GM18951 (cell line): ENCODE measurements around the gene ZNF385B.
"Not testable (repeated sequence)": the region's sequence is repeated elsewhere in the genome, so short reads cannot be mapped to it uniquely, and the experiment has no call there.

ENCODE experiments used
- POLR2A ChIP-seq: IDR thresholded peaks from 4 replicates; pipeline ENCODE4 v1.6.1; 2011; ENCODE audit warnings: mild to moderate bottlenecking; ENCODE audit not compliant: insufficient read length, insufficient read depth; ENCODE audit errors: extremely low read depth
- in situ Hi-C: fragments of 300-500 bp; cut with MboI; formaldehyde crosslinking; loops from one replicate; pipeline ENCODE4 v1.12.0; 2022; ENCODE audit warnings: low sequenced_read_pairs, mixed read lengths, inconsistent platforms; ENCODE audit not compliant: unreplicated experiment

The ZNF385B gene

GRCh38 chr2:179861416-179862067 is at the start of gene ZNF385B:
TSS of gene ZNF385B (minus strand) at chr2:179861612.
- in situ Hi-C loops, result no loop called here
- TF ChIP-seq POLR2A, result no peak

GRCh38 chr2:179910735-179911113 is 49.3 kb upstream of the ZNF385B start:
- TF ChIP-seq POLR2A, result no peak
- in situ Hi-C loops, result no loop called here

GRCh38 chr2:179909845-179910734 is 48.7 kb upstream of the ZNF385B start:
- in situ Hi-C loops, result no loop called here
- TF ChIP-seq POLR2A, result no peak

DNA sequence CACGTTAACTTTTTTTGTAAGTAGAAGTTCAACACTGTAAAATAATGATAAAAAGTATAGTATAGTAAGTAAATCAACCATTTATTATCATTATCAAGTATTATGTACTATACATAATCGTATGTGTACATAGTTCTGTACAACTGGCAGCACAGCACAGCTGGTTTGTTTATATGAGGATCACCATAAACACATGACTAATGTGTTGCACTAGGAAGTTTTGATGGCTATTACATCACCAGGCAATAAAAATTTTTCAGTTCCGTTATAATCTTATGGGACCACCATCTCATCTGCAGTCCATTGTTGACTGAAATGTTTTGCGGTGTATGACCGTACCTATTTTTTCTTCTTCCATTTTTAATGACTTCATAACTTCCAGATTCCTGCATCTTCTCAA is 39.2 kb upstream of the ZNF385B start:
- in situ Hi-C loops, result no loop called here
- no peak for TF ChIP-seq POLR2A

DNA sequence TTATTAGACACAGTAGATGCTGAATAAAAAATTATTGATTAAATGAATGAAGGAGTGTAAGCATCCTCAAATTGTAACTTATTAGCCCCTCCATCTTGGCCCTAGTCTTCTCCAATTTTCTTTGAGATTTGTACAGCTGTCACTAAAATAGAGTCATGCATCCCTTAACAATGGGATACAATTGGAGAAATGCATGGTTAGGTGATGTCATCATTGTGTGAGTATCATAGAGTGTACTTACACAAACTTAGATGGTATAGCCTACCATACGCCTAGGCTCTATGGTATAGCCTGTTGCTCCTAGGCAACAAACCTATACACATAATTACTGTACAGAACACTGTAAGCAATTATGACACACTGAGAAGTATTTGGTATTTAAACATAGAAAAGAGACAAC is 38.3 kb upstream of the ZNF385B start:
- in situ Hi-C loops, result no loop called here
- no peak for TF ChIP-seq POLR2A

DNA sequence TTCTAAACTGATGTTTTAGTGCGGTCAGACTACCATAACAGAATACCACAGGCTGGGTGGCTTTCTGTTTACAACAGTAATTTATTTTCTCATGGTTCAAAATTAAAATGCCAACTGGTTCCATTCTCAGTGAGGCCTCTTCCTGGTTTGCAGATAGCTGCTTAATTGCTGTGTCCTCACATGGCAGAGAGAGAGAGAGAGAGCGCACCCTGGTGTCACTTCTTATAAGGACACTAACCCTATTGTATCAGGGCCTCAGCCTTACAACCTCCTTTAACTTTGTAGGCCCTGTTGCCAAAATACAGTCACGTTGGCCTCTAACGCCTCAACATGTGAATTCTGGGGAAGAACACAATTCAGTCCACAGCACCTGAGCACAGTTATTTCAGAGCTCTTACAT is 37.5 kb upstream of the ZNF385B start:
- TF ChIP-seq POLR2A, result no peak
- in situ Hi-C loops, result no loop called here

DNA sequence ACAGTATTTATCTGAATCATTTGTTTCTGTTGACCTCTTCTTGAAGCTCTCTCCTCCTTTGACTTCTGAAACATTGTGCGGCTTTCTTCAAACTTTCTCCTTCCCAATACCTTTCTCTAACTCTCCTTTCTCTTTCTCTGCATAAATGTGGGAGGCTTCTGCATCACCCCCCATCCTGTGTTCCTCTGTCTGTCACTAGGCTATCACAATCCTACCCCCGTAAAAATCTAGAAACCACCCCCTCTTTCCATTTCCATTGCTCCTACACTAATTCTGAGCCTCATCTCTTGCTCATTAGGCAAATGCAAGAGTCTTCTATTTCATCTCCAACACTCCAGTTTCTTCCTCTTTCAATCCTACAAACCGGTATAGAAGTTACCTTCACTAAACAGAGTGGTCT is 32.2 kb upstream of the ZNF385B start:
- in situ Hi-C loops, result no loop called here

DNA sequence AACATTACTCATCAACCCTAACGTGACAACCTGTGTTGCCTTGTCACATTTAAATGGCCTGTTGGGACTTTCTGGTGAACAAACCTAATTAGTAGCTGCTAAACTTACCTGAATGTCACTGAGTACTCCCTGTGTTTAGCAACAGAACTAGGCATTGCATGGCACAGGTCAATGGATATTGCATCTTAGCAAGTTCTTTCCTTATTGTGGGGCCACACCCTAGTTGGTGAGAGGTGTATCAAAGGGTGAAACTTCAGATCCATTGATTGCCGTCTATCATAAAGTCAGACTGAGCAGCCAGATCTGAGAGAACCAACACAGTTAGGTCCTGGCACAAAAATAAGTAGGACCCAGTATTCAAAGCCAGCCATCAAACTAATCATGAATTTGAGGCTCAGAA is 29.8 kb upstream of the ZNF385B start:
- in situ Hi-C loops, result no loop called here
- no peak for TF ChIP-seq POLR2A

More for the DNA sequence above, 32.2 kb upstream of the ZNF385B start:
- no peak for TF ChIP-seq POLR2A

- no peak for TF ChIP-seq POLR2A
- in situ Hi-C loops, result no loop called here
Observed at GRCh38 chr2:179890666-179891065, 29.3 kb upstream of the ZNF385B start.

GRCh38 chr2:179888642-179889041 is 27.2 kb upstream of the ZNF385B start:
- in situ Hi-C loops, result not testable (repeated sequence)

DNA sequence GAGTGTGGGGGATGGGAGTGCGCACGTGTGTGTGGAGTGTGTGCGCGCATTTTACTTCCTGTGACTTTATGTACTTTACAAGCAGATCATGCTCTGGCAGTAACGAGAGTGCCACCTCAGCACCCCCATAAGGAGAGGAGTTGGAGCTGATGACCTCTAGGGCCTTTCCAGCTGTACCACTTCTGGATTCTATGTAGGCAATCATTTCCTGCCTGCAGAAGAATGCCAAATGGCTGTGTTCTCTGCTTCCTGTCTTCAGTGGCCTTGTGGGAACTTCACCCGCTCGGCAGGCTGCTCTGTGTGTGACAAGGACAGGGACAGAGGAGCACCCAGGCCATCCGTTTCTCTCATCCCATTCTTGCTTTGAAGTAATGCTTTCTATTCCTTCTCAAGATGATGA is 22.8 kb upstream of the ZNF385B start:
- no peak for TF ChIP-seq POLR2A
- in situ Hi-C loops, result no loop called here

DNA sequence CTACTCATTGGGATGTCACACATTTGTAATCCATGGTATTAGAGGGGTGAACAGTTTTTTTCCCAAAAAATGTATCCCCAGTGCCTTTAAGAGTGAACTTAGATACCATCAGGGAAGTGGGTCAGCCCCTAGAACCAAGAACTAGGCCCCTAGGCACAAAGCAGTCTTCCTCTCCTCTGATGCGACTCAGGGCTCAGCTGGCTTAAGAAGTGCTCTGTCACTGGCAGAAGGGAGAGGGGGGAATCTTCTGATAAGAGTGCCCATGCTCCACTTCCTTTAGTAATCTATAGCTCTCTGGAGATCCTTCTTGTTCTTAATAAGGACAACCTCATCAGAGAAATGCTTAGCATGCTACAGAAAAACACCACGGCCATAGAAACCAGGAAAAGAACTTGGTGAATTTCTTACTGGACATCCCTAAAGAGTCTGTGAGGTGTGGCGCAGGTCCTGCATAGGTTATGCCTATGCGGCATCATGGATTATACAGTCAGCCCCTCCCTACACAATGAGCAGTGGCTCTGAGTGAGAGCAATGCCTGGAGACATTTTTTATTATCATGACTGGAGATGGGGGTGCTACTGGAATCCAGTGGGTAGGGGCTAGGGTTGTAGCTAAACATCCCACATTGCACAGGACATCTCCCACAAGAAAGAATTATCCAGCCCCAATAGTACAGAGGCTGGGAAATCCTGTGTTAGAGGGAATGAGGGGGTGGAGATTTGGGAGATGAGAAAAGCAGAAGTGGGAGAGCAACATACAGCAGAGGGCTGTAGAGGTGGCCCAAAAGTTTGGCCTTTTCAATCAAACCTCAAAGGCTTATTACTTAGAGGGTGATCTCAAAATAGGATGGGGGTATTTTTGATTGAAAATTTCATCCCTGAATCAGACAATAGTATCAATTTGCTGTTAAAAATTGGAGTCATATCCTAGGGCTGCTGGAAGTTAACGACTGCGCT is 21.7 kb upstream of the ZNF385B start:
- TF ChIP-seq POLR2A, result no peak
- in situ Hi-C loops, result no loop called here
